C4-2B (cell line): Measurements from ENCODE around the gene ADAMTSL1.

Experiments
- H3K27ac ChIP-seq: fragments of 450-650 bp; 2 replicates; pipeline ENCODE4 v1.5.1; 2017
- ZFX ChIP-seq: fragments of 450-650 bp; IDR thresholded peaks from 2 replicates; pipeline ENCODE4 v1.6.1; 2017
- TF ChIP-seq, protein P1 (sequence below): fragments of 450-650 bp; conservative IDR thresholded peaks from 2 replicates; pipeline ENCODE4 v1.5.1; 2017; ENCODE audit warnings: mild to moderate bottlenecking

ADAMTSL1 gene

DNA sequence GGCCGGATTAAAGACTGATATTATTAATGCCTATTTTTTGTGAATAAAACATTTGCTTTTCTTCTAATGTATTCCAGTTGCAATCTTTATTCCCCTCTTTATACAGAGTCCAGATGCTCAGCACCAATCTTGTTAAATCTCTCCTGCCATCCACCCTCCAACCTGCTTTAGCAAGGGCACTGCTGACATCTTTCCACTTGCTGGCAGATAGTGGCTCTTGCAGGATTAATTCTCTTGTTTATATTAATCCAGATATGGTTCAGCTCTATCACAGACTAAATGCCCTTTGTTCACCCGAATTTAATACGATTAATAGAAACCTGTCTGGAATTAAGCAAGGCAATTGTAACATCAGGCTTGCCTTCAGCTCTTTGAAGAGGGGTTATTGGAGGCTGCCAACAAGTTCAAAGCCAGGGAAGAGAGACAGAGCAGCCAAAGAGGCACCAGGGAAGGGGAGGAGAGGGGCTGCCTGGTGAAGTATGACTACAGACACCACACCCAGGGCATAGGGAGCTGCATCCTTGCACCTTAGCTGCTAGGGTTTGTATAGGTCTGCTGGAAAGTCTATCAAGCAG lies 322.8 kb downstream of the ADAMTSL1 start:
- TF ChIP-seq ZFX, result no peak
- TF ChIP-seq, protein P1, sequence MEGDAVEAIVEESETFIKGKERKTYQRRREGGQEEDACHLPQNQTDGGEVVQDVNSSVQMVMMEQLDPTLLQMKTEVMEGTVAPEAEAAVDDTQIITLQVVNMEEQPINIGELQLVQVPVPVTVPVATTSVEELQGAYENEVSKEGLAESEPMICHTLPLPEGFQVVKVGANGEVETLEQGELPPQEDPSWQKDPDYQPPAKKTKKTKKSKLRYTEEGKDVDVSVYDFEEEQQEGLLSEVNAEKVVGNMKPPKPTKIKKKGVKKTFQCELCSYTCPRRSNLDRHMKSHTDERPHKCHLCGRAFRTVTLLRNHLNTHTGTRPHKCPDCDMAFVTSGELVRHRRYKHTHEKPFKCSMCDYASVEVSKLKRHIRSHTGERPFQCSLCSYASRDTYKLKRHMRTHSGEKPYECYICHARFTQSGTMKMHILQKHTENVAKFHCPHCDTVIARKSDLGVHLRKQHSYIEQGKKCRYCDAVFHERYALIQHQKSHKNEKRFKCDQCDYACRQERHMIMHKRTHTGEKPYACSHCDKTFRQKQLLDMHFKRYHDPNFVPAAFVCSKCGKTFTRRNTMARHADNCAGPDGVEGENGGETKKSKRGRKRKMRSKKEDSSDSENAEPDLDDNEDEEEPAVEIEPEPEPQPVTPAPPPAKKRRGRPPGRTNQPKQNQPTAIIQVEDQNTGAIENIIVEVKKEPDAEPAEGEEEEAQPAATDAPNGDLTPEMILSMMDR, result no peak
- no peak overlapping the region for H3K27ac ChIP-seq

DNA sequence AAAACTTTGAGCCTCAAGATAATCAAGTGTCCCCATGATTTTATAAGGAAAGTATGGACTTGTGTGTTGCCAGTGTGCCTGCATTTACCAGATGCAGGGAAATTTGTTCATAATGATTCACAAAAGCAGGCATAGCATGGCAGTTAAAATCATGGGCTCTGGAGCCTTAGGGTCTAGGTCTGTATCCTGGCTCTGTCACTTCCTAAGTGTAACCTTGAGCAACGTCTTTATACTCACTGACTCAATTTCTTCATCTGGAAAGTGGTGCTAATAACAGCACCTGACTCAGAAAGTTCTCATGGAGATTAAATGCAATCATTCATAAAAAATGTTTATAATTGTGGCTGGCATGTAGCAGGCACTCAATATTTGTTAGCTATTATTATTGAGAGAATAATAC lies 324.2 kb downstream of the ADAMTSL1 start:
- no peak overlapping the region for H3K27ac ChIP-seq
- TF ChIP-seq, protein P1, result no peak
- TF ChIP-seq ZFX, result no peak

DNA sequence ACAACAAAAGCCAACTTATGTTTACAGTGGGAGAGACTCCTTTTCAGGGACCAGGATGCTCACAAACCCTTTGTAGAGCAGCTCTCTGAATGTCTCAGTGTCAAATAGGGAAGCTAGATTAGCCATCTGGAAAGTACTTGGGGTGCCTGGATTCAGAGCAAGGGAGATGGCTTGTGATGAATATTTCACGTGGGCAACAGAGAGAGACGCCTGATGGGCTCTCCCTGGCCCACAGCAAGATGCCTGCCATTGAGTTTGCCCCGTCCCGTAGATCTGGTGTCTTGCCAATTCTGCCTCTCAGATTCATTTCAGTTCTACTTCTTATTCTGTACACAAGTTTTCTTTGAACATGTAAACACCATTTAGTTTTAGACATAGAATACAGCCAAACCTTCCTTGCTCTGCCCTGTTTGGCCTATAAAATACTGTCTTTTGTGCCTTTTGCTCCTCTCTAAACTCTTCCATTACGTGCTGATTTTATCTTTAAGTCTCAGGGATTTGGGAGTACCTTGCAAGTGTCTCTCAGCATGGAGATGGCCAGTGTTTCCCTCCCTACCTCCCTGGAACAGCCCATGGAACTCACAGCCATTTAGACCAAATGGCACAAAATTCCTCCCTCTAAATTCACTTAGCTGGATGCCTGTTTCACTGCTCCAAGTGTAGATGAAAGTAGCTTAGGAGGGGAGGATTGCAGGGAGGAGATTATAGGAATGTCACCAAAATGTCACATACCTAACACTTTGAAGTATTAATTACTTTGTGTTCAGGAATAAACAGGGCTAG lies 324.7 kb downstream of the ADAMTSL1 start:
- TF ChIP-seq, protein P1, result no peak
- no peak for TF ChIP-seq ZFX
- H3K27ac ChIP-seq, result no peak overlapping the region

DNA sequence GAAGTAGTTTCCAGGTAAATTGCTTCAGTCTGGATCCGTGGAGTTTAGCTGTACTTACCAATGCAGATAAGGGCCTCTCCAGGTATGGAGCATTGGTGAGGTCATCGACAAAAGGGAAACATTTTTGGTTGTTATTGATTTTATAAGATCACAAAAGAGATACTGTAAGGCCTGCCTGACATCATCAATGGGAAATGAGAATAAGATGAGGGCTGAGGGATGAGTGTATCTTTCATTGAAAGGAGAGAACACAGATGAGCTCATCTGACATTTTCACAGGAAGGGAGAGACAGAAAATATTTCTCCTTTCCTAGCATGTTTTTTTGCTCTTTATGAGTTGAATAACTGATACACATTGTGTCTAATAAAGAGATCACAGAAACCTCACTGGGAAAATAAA lies 325.5 kb downstream of the ADAMTSL1 start:
- no peak for TF ChIP-seq ZFX
- TF ChIP-seq, protein P1, result no peak
- H3K27ac ChIP-seq, result no peak overlapping the region

DNA sequence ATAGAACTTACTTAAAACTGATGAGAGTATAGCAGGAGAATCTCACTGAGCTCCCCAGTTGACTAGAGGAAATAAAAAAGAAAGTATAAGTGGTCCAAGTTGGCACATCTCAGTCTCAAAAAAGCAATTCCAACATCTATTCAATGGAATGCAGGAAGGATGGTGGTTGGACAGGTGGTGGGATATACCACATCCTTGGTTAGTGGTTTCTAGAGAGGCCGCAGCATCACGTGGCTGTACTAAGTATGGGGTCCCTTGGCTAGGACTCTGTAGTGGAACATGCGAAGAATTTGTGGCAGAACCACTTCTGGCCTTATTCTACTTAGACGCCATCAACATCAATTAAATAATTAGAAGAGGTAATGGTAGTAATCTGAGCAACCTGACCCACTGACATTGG lies 326.6 kb downstream of the ADAMTSL1 start:
- H3K27ac ChIP-seq, result no peak overlapping the region

DNA sequence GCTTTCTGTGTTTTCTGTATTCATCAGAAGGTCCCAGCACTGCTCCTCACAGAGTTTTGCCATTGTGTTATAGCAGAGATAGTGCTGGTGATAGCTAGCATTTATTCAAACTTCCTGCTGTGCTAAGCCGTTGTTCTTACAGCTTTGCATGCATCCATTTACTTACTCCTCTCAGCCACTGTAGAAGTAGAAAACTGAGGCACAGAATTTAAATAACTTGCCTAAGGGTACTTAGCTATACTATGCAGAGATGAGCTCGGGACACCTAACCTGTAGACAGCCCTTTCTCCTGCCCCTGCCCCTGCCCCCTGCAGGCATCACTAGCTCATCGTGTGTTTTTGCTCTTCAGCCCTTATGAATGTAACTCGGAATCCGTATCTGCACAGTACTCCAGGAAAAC lies 331.4 kb downstream of the ADAMTSL1 start:
- H3K27ac ChIP-seq, result no peak overlapping the region
- TF ChIP-seq, protein P1, result no peak
- no peak for TF ChIP-seq ZFX

More for the DNA sequence above, 326.6 kb downstream of the ADAMTSL1 start:
- TF ChIP-seq, protein P1, result no peak
- TF ChIP-seq ZFX, result no peak

DNA sequence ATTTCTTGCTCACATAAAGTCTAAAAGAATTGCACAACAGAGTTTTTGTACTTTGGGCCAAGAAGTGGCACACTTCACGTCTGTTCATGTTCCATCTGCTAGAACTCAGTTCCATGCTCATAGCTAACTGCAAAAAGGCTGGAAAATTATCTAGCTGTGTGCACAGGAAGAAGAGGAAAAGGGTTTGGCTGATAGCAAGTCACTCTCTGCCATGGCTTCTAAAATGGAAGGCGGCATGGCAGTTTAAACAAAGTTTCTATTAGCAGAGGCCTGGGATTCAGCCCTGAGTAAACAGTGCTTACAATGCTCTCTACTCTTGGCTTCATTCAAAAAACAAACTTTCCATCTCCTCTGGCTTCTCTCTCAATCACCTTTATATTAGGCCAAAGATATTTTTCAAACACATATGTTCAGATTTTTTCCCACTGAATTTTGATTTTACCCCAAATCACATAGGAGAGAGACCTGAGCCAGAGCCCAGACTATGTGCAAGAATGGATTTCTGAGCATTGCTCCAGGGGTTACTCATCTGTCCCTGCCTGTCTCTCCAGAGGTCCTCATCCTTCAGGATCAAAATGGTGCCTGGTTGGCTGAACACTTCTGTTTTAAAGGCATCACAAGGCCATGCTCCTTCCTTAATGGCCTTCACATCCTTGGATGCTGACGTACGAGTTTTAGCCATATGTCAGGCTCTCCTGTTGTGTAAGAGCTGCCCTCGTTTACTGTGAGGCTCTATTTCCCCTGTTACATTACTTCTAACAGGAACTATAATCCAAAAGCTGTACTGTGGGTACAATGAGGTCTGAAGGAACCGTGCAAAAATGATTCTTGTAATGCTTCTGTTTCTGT lies 332.5 kb downstream of the ADAMTSL1 start:
- TF ChIP-seq ZFX, result no peak
- TF ChIP-seq, protein P1, result no peak
- H3K27ac ChIP-seq, result no peak overlapping the region
